GM18861 (cell line): ENCODE measurements around the gene RHBDL2.
A peak's percentile ranks its signal among the peaks of the same experiment; 100 is the strongest.
"Not testable (repeated sequence)": the region's sequence is repeated elsewhere in the genome, so short reads cannot be mapped to it uniquely, and the experiment has no call there.

Experiments
- ATAC-seq: cut with Tn5 transposase; IDR thresholded peaks from one replicate; pipeline ENCODE4 v1.9.1; 2021; ENCODE audit not compliant: unreplicated experiment

RHBDL2 gene

DNA sequence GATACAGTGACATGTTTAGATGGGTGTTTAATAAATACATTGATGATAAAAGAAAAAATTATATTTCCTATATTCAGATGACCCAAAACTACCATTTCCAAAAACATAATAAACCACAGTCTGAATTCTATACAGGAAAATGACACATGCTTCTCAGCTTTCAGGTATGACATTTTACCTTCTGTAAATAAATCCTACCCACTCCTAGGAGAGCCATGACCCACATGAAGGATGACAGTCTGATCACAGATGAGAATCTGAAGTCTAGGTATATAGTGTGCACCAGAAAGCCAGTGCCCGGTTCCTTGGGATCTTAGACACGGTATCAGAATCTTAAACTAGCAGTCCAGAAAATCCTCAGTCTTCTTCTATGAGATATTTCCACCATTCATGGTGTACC is 56.5 kb downstream of the RHBDL2 start:
- ATAC-seq, result no peak

DNA sequence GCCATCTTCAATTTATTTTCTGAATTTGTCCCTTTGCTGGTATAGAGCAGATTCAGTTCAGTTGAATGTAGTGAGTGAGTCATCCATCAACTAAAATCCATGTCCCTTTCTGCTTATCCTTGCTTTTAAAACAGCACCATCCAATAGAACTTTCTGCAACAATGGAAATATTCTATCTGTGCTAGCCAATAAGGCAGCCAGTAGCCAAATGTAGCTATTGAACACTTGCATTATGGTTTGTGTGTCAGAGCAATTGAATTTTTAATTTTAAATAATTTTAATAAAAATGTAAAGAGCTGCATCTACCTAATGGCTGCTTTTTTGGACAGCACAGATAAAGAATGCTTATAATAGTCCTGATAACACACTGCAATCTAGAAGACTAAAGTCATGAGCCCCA is 60.1 kb downstream of the RHBDL2 start, which contains the start of gene GJA9:
GJA9 (minus strand) TSS at position 101 of the 400 bp plus-strand sequence. CDS start 5,489 bp downstream, outside the sequence.
- no peak for ATAC-seq

DNA sequence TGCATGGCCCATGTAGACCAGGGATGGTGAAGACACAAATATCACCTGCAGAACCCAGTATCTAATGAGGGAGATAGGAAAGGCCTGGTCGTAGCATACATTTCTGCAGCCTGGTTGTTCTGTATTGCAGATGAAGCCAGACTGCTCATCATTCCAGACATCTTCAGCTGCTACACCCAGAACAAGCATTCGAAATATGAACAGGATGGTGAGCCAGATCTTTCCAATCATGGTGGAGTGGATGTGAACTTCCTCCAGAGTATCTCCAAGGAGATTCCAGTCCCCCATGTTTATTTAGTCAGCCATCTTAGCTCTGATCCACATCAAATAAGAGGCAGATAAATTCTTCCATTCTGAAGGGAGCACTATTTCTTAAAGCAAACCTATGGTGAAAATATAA is 65.8 kb downstream of the RHBDL2 start:
- ATAC-seq, result no peak

GRCh38 chr1:38873027-38873969 is 68.3 kb downstream of the RHBDL2 start, which contains the start of gene MYCBP:
TSS of gene MYCBP (minus strand) at chr1:38873348. CDS start at chr1:38873305, 43 bp downstream.
- peak; percentile 81 for ATAC-seq

DNA sequence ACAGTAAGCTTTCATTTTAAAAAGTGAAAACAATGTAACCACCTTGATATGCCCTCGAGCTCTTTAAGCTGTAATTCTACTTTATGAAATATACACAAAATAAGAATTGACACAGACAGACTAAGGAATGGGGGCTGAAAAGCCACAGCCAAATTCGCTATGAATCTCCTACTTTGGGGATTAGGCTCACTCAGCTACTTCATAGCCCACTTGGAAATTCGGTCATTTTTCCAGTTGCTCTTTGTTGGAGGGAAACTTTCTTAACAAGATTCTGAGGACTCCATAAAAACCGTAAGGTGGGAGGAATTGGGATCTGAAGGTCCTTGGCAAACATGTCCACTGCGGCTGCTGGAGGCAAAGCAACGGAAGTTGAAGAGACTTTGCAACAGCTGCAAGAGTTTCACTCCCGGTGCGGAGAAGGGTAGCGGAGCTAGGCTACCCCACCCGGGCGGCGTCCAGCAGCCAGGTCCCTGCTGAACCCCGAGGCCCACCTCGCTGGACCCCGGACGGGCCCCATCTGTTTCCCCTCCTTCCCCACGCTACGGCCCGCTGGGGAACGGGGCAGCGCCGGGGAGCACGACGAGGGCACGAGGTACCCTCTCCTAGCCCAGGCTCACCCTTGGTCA is 69.1 kb downstream of the RHBDL2 start:
- ATAC-seq, result peak; percentile 15

GRCh38 chr1:38870996-38871395 is 70.6 kb downstream of the RHBDL2 start:
- no peak for ATAC-seq

DNA sequence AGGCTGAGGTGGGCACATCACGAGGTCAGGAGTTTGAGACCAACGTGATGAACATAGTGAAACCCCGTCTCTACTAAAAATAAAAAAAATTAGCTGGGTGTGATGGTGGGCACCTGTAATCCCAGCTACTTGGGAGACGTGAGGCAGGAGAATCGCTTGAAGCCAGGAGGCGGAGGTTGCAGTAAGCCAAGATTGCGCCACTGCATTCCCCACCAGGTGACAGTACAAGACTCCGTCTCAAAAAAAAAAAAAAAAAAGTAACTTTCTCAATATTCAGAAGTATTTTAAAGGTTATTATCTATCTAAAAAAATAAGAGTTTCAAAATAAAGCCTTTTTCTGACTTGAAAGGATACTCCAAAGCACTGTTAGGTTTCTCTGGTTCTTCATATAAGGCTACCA is 74.4 kb downstream of the RHBDL2 start:
- no peak for ATAC-seq

GRCh38 chr1:38865112-38865715 is 76.4 kb downstream of the RHBDL2 start:
- no peak for ATAC-seq

DNA sequence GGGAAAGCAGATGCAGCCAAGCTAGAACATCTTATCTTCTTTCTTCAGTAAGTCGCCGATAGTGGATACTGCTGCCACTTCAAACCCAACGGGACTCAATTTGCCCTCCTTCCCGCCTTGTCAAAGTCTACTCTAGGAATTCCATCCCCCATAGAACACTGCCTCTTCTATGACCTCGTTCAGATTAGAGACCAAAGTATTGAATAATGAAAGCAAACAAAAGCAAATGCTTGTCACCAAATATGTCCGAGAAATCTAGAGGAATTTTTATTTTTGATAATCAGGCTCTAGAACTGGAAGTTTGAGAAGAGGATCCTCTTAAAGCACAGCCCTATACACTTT is 81.2 kb downstream of the RHBDL2 start:
- no peak for ATAC-seq

DNA sequence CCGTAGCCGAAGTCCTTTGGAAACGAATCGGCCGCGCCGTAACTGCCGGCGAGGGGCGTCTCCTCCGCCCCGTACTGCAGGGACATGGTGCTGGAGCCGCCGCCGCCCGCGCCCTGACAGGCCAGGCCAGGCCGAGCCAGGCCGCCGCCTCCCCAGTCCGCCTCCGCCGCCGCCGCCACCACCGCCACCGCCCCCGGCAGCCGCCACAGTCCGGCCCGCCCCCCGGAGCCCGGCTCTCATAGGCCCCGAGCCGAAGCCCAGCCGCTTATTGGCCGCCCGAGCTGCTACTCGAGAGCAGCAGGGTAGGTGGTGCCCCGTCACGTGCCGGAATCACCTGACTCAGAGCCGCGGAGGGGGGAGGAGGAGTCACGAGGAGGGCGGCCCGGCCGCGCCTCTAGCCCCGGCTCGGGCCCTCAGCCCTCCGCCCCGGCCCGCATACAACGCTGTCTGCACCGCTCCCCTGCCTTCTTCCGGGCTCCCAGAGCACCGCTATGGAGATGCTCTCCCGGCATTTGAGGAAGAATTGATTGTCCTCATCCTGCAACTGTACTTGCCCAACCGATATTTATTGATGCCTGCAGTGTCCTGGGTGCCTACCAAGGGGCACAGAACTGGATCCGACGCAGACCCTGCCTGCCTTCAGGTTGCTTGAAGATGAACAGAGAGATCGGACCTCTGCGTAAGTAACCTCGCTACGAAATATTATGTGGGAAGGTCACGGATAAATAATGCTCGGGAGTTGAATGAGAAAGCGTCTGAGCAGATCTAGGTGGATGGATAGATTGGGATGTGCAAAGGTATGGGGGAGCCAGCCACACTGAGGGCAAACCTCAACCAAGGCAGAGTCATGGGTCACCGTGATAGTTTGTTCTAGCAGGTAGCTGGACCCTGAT is 81.8 kb downstream of the RHBDL2 start, which contains the start of gene RRAGC:
RRAGC (minus strand) TSS at position 212 of the 893 bp plus-strand sequence; CDS start at position 86, 126 bp downstream.
- ATAC-seq, result peak; percentile 71

DNA sequence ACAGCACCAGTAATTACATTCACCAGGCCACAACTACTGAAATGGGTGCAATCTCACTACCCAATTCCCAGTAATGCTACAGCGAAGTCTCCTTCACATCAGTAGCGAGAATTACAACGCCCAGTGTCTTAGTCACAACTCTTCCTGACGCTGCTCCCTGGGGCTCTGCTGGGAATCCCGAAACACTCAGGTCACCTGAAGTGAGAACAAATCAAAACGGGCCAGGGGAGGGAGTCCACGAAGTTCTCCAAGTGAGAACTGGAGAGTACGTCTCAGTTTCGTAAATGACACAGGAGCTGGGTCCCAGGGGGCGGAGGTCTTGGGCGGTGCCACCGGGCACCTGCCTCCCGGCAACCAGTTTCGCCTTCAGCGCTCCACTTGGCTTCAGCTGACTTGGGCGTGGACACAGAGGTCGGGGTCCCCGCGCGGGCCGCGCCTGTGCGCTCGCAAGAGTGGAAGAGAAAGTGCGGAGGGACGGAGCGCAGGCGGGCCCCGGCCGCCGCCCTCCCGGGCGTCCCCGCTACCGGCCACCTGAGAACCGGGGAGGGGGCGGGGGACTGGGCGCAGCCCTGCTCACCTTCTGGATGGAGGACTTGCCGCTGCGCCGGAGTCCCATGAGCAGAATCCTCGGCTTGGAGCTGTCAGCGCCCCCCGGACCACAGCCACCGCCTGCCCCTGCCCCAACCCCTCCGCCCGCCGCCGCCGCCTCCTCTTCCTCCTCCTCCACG is 82.6 kb downstream of the RHBDL2 start:
- ATAC-seq, result peak; percentile 34

DNA sequence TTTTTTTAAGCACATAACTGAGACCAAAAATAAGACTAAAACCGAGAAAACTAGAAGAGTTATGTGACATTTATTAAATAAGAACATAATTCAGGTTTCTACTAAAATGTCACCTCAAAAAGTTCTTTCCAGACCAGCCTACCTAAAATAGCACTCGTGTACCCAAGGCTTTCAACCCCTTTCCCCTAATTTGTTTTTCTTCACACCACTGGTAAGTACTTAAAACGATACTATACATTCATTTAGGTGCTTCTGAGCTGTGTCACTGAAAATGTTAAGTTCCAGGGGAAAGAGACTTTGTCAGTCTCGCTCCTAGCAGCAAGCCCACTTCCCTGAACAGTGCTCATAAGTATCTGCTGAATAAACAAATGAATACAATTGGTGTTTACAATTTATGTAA is 88.8 kb downstream of the RHBDL2 start:
- ATAC-seq, result no peak

DNA sequence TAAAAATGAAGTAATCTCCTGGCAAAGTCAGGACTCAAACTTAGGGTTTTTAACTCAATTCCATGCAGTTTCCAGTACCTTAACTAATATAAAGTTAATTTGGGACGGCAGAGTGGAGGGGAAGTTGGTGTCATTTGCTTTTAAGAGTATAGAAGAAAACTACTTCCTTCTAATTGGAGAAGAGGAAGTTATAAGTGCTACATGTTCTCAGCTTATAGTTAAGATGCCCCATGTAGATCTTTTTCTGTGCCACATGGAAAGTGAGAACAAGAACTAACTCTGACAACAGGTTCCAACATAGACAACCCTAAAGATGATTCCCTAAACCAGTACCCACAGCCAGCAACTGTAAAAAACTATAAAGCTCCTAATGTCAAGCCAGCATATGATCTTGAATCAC is 93.6 kb downstream of the RHBDL2 start:
- ATAC-seq, result no peak

GRCh38 chr1:38846210-38846609 is 95.4 kb downstream of the RHBDL2 start:
- ATAC-seq, result no peak

DNA sequence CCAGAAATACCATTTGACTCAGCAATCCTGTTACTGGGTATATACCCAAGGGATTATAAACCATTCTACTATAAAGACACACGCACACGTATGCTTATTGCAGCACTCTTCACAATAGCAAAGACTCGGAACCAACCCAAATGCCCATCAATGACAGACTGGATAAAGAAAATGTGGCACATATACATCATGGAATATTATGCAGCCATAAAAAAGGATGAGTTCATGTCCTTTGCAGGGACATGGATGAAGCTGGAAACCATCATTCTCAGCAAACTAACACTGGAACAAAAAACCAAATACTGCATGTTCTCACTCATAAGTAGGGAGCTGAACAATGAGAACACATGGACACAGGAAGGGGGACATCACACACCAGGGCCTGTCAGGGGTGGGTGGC is 96.5 kb downstream of the RHBDL2 start:
- ATAC-seq, result not testable (repeated sequence)

DNA sequence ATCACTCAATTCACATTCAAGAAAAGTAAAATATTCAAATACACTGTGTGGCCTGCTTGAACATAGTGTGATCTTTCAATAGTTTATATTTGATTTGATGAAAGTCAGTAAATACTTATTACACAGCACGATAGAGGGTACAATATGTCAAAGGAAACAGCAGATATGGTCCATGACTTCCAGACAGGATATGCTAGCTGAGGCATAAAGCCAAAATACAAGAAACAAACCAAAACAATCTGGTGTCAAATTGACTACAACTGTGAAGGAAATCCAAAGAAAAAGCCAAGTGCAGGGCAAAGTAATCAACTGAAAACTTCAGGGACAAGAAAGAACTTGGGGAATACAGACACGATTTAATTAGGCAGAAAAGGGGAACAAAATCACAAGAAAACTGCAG is 101.3 kb downstream of the RHBDL2 start:
- ATAC-seq, result no peak

DNA sequence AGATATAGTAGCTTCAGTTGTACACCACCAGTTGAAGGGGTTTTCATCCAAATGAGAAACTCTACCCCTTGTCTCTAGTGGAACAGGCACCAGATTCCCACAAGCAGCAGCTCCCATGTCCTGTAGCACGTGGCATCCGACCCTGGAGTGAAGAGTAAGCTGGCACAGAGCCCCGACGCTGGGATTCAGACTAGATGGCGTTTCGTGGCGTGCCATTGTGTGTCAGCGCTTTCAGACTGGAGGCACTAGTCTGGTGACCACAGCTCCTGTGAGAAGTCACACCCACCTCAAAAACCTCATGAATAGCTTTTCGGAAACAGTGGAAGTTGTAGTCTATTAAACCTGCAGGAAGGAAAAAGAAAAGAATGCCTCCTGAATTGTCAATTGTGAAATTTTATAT is 102.3 kb downstream of the RHBDL2 start:
- no peak for ATAC-seq

DNA sequence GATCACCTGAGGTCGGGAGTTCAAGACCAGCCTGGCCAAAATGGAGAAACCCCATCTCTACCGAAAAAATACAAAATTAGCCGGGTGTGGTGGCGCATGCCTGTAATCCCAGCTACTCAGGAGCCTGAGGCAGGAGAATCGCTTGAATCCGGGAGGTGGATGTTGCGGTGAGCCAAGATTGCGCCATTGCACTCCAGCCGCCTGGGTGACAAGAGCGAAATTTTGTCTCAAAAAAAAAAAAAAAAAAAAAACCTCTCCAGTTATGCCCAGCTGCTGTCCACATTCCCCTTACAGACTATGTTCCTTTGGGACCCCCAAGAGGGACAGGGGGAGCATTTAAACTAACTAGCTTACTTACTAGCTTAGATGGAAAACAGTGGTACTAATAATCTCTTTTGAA is 105.3 kb downstream of the RHBDL2 start:
- ATAC-seq, result not testable (repeated sequence)
